Activated CD8-positive, alpha-beta memory T cell treated with anti-CD3 and anti-CD28 coated beads, Interleukin-2, amount 10 ng/mL, durations not matched to agents 7 days and 5 days (primary cell): ENCODE data around the gene PSMD1. TPM values are rescaled to one million over a fixed set of nuclear protein-coding genes. Genes with fewer than 3 reads are reported as not detected.
A peak's percentile ranks its signal among the peaks of the same experiment; 100 is the strongest.

Experiments
- ATAC-seq: fragments of 150-1000 bp; cut with Tn5 transposase; one replicate; pipeline ENCODE4 v1.10.0; 2021; ENCODE audit warnings: moderate library complexity
- CTCF ChIA-PET: fragments of 350-600 bp; sonication (Branson Sonifier 250); formaldehyde crosslinking; loops from one replicate; lab custom pipeline; 2021; ENCODE audit warnings: antibody characterized with exemption; lab: Charles Lee
- DNase-seq: peaks from one replicate; pipeline ENCODE4 v3.0.0-alpha.2; 2020
- H3K27ac Mint-ChIP-seq: one replicate; pipeline ENCODE4 v1.8.0; 2021; ENCODE audit warnings: mild to moderate bottlenecking, mixed read lengths
- H3K27me3 Mint-ChIP-seq: one replicate; pipeline ENCODE4 v1.8.0; 2021; ENCODE audit warnings: mixed read lengths
- H3K36me3 Mint-ChIP-seq: one replicate; pipeline ENCODE4 v1.8.0; 2021; ENCODE audit warnings: mild to moderate bottlenecking, mixed read lengths
- H3K4me1 Mint-ChIP-seq: one replicate; pipeline ENCODE4 v1.8.0; 2021; ENCODE audit warnings: mixed read lengths
- H3K4me3 Mint-ChIP-seq: one replicate; pipeline ENCODE4 v1.8.0; 2021; ENCODE audit warnings: mild to moderate bottlenecking, moderate library complexity, mixed read lengths
- H3K9me3 Mint-ChIP-seq: one replicate; pipeline ENCODE4 v1.8.0; 2022; ENCODE audit warnings: low read depth, mixed read lengths
- total RNA-seq, 2 experiments: library from RNA; stranded (reverse); gene quantifications; one replicate each; pipeline ENCODE4 v1.2.3, GENCODE V29; 2021

Gene PSMD1
- total RNA-seq: 100 to 1,000 TPM in 1 of 2 experiments, 10 to 100 TPM in 1; 89.1 to 128 TPM

DNA sequence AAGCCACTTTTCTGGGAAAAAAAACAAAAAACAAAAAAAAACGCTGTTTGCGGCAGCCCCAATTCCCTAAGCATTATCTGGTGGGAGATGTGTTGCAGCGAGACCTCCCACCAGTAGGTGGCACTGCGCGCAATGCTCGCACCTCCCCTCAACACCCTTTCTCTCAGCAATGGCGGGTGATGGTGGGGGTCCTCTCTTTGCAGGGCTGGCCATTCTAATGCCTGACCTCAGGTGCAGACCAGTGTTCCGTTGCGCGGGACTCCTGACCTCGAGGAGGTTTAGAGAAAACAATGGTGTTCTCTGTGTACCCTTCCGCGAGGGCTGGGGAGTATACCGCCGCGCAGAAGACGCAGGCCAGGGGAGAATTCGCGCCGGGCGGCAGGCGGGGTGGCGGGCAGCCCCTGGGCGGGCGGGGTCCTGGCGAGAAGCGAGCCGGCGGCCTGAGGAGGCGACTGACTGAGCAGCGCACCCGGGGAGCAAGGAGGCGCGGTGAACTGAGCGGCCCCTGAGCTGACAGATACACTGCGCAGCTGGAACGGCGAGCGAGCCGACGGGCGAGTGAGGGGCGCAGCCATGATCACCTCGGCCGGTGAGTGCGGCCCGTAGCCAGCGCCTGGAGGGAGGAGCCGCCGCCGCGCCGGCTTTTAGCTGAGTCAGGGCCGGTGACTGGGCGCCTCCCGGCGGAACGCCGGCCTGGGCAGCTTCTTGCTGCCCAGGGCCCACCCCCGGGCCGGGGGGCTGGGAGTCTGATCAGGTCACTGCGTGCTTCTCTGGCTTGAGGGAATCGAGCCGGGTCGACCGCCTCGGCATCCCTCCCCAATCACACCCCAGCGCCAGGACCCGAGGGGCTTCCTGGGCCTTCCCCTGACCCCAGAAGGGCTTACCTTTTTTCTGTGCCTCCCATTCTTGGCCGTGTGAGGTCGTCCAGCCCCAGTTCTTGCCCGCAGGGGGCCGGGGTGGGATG, at the start of gene PSMD1:
Gene PSMD1, plus strand, starts transcription at position 415 of the 964 bp plus-strand sequence. Its CDS starts 159 bp downstream, at position 574.
- Mint-ChIP-seq H3K4me1 (peaks cover 62% of the 10 kb centered on the region), H3K27me3 (peaks cover 8% of the 10 kb centered on the region), H3K9me3 (no peaks in the 10 kb centered on the region), H3K27ac (peak within 1 kb of the TSS; percentile 100), H3K36me3 (peaks cover 5% of the 10 kb centered on the region), H3K4me3 (peak within 1 kb of the TSS; percentile 86)
- CTCF ChIA-PET: interaction anchor here (0.9 to 1.7 kb wide), 7 partner anchors 12 to 408 kb away, joined by 3 to 13 read pairs (median 4); partner anchors contain the start of gene NCL
- peak; percentile 86 for ATAC-seq
- peak; percentile 95 for DNase-seq

DNA sequence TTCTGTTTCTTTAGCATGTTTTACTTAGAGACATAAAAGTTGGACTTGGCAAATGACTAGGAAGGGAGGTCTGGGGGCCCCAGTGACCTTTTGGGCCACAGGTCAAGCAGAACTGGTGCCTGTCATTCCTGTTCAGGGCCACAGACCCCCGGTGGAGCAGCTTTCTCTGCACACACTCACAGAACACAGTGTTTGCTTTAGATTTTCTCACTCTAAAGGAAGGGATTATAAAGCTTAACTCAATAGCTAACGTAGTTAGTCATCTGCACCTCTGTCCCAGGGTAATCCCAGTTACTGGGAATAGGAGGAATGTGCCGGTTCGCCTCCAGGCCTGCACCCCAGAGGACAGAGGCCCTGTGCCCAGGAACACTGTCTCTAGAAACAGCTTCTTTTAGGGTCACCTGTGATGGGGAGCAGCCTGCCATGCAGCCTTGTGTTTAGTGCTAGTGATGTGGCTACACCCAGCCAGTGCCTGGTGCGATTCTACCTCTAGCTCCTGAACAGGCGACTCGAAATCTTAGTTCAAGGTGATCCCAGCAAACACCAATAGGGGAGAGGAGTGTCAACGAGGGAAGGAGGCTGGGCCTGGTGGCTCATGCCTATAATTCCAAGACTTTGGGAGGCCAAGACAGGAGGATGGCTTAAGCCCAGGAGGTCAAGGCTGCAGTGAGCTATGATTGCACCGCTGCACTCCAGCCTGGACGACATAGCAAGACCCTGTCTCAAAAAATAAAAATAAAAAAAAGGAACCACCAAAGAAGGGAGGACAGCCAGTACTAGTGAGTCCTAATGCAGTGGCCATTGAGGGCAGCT, 49.2 kb upstream of the PSMD1 start:
- no peak for DNase-seq
- Mint-ChIP-seq H3K27ac (no peak overlapping the region), H3K4me3 (no peak overlapping the region), H3K27me3 (peaks cover 29% of the 10 kb centered on the region), H3K36me3 (peaks cover 6% of the 10 kb centered on the region), H3K9me3 (peaks cover 9% of the 10 kb centered on the region), H3K4me1 (no peaks in the 10 kb centered on the region)
- CTCF ChIA-PET: interaction anchor here (1.1 to 1.3 kb wide), 2 partner anchors 18 to 20 kb away, joined by 4 to 5 read pairs; no protein-coding TSS in a partner anchor
- ATAC-seq: no peak

GRCh38 chr2:231008131-231008530, 48.5 kb upstream of the PSMD1 start:
- H3K4me1 Mint-ChIP-seq: no peaks in the 10 kb centered on the region
- peaks cover 30% of the 10 kb centered on the region for H3K27me3 Mint-ChIP-seq
- H3K27ac Mint-ChIP-seq: no peak overlapping the region
- H3K4me3 Mint-ChIP-seq: no peak overlapping the region
- CTCF ChIA-PET: interaction anchor here (1.1 to 1.3 kb wide), 2 partner anchors 19 to 21 kb away, joined by 4 to 5 read pairs; no protein-coding TSS in a partner anchor
- ATAC-seq: no peak
- no peak for DNase-seq
- peaks cover 6% of the 10 kb centered on the region for H3K36me3 Mint-ChIP-seq
- H3K9me3 Mint-ChIP-seq: peaks cover 9% of the 10 kb centered on the region

DNA sequence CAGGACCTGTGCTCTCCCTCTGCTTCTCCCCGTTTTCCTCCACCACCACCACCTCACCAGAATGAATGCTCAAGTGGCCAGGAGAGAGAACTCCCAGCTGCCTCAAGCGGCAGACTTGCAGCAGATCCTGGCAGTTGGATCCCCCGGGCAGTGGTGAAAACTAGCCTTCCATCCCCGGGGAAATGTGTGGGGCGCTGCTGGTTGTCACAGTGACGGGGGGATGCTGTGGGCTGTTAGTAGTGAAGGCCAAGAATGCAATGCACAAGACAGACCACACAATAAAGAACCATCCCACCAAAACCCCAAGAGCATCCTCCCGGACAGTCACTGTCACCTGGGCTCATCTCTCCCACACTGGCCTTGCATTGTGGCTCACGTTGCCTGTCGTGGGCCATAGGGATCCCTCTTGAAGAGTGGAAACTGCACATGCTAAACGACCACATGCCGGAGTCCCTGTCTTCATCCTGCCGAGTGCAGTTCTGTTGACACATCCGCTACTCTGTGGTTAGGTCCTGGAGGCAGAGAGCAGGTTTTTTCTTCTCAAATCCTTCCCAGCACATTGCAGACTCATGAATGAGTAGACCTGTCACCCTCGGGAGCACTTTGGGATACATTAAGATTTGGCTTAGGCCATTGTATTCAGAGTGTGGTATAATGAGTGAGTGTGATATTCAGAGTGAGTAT, 47.3 kb upstream of the PSMD1 start:
- Mint-ChIP-seq H3K27me3 (peaks cover 31% of the 10 kb centered on the region), H3K4me3 (no peak overlapping the region)

GRCh38 chr2:231010201-231010730, 46.4 kb upstream of the PSMD1 start:
- CTCF ChIA-PET: interaction anchor here (0.7 kb wide), 1 partner anchor 127 kb away, joined by 5 read pairs; no protein-coding TSS in a partner anchor
- H3K4me3 Mint-ChIP-seq: no peak overlapping the region
- no peak for DNase-seq
- H3K27me3 Mint-ChIP-seq: peaks cover 37% of the 10 kb centered on the region
- H3K27ac Mint-ChIP-seq: no peak overlapping the region
- ATAC-seq: no peak
- H3K4me1 Mint-ChIP-seq: no peaks in the 10 kb centered on the region
- peaks cover 3% of the 10 kb centered on the region for H3K9me3 Mint-ChIP-seq
- H3K36me3 Mint-ChIP-seq: peaks cover 3% of the 10 kb centered on the region

More for the DNA sequence above, 47.3 kb upstream of the PSMD1 start:
- Mint-ChIP-seq H3K9me3 (peaks cover 9% of the 10 kb centered on the region), H3K27ac (no peak overlapping the region), H3K36me3 (peaks cover 6% of the 10 kb centered on the region), H3K4me1 (no peaks in the 10 kb centered on the region)
- no peak for ATAC-seq
- no peak for DNase-seq
- CTCF ChIA-PET: no interaction called here

GRCh38 chr2:231011526-231011925, 45.1 kb upstream of the PSMD1 start:
- no peak for DNase-seq
- Mint-ChIP-seq H3K27ac (no peak overlapping the region), H3K27me3 (peaks cover 37% of the 10 kb centered on the region), H3K4me3 (no peak overlapping the region), H3K9me3 (no peaks in the 10 kb centered on the region), H3K36me3 (no peaks in the 10 kb centered on the region), H3K4me1 (no peaks in the 10 kb centered on the region)
- CTCF ChIA-PET: no interaction called here
- no peak for ATAC-seq

GRCh38 chr2:231012463-231012862, 44.2 kb upstream of the PSMD1 start:
- no peak overlapping the region for H3K4me3 Mint-ChIP-seq
- CTCF ChIA-PET: no interaction called here
- no peaks in the 10 kb centered on the region for H3K4me1 Mint-ChIP-seq
- H3K27me3 Mint-ChIP-seq: peaks cover 45% of the 10 kb centered on the region
- no peak for DNase-seq
- ATAC-seq: no peak
- no peaks in the 10 kb centered on the region for H3K9me3 Mint-ChIP-seq
- no peaks in the 10 kb centered on the region for H3K36me3 Mint-ChIP-seq
- H3K27ac Mint-ChIP-seq: no peak overlapping the region

GRCh38 chr2:231013820-231014219, 42.8 kb upstream of the PSMD1 start:
- H3K9me3 Mint-ChIP-seq: no peaks in the 10 kb centered on the region
- no peak overlapping the region for H3K27ac Mint-ChIP-seq
- no peak overlapping the region for H3K4me3 Mint-ChIP-seq
- DNase-seq: no peak
- no peak for ATAC-seq
- CTCF ChIA-PET: interaction anchor here (0.6 to 1.2 kb wide), 2 partner anchors 26 to 164 kb away, joined by 3 read pairs; no protein-coding TSS in a partner anchor
- H3K36me3 Mint-ChIP-seq: no peaks in the 10 kb centered on the region
- H3K4me1 Mint-ChIP-seq: no peaks in the 10 kb centered on the region
- H3K27me3 Mint-ChIP-seq: peaks cover 49% of the 10 kb centered on the region

- ATAC-seq (no peak), DNase-seq (no peak)
- H3K4me3 Mint-ChIP-seq: no peak overlapping the region
- no peak overlapping the region for H3K27ac Mint-ChIP-seq
- CTCF ChIA-PET: interaction anchor here (1.4 kb wide), 1 partner anchor 28 kb away, joined by 6 read pairs; no protein-coding TSS in a partner anchor
- H3K9me3 Mint-ChIP-seq: no peaks in the 10 kb centered on the region
- no peaks in the 10 kb centered on the region for H3K36me3 Mint-ChIP-seq
- H3K27me3 Mint-ChIP-seq: peaks cover 47% of the 10 kb centered on the region
- H3K4me1 Mint-ChIP-seq: no peaks in the 10 kb centered on the region
These were observed 41.2 kb upstream of the PSMD1 start for GRCh38 chr2:231015478-231015877.

DNA sequence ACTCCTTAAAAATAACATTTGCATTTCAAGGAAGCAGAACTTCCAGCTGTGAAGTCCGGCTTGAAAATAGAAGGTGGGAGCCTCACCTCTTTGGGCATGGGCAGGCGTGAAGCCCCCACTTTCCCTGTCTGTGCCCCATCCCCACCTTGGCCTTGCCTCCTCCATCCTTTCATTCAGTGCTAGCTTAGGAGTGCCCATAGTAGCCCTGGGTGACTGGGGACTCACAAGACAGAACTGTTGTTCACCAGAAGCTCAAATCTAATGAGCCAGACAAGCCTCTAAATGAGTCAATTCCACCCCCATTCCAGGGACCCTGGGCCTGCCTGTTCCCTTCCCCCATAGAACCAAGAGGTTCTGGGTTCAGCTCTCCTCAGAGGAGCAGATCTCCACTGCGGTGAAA, 40.7 kb upstream of the PSMD1 start:
- no peak overlapping the region for H3K4me3 Mint-ChIP-seq
- H3K4me1 Mint-ChIP-seq: no peaks in the 10 kb centered on the region
- ATAC-seq (no peak), DNase-seq (no peak)
- H3K27me3 Mint-ChIP-seq: peaks cover 50% of the 10 kb centered on the region
- H3K27ac Mint-ChIP-seq: no peak overlapping the region
- CTCF ChIA-PET: interaction anchor here (1.3 to 1.4 kb wide), 2 partner anchors 10 to 29 kb away, joined by 3 to 6 read pairs; no protein-coding TSS in a partner anchor
- no peaks in the 10 kb centered on the region for H3K36me3 Mint-ChIP-seq
- H3K9me3 Mint-ChIP-seq: no peaks in the 10 kb centered on the region

DNA sequence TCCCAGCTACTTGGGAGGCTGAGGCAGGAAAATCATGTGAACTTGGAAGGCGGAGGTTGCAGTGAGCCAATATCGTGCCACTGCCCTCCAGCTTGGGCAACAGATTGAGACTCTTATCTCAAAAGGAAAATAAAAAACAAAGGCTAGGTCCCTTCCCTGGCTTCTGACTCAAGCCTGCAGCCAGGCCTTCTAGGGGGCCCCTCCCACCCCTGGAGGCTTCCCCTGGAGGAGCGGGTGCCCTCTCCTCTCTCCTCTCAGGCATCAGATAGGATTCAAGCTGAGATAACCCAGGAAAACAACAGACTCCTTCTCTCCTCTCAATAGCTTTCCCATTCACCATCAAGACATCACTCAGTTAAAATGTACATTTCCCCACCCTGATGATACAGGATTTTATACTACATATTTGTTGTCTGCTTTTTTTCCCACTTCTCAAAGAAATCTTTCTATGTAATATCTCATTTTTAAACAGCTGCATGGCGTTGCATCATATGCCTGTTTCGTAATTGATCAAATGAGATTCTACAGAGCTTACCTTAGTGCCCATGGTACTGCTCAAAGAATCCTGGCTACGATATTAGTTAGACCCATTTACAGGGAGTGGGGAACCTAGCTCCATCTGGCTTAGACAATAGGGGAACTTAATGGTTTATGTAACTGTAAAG, 40.0 kb upstream of the PSMD1 start:
- Mint-ChIP-seq H3K4me3 (no peak overlapping the region), H3K27ac (no peak overlapping the region), H3K4me1 (no peaks in the 10 kb centered on the region), H3K9me3 (no peaks in the 10 kb centered on the region), H3K36me3 (no peaks in the 10 kb centered on the region), H3K27me3 (peaks cover 52% of the 10 kb centered on the region)
- CTCF ChIA-PET: interaction anchor here (0.9 to 1.4 kb wide), 5 partner anchors 9 to 92 kb away, joined by 3 to 6 read pairs (median 4); partner anchors contain the start of gene GPR55
- ATAC-seq (no peak), DNase-seq (no peak)

DNA sequence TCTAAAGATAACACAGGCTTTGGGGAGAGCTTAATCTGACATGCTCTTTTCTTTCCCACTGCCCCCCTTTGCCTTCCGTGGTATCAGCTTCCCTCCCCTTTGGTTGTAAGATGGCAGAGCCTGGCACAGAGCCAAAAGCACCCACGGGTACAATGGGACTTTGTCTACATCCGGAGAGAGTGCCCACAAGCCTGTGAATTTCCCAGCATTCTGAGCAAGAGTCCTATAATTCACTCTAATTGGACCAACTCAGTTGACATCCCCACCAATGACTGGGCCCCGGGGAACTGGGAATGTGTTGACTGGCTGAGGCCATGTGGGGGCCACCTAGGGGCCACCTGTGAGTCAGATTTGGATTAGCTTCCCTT, 39.5 kb upstream of the PSMD1 start:
- DNase-seq: no peak
- no peak for ATAC-seq
- peaks cover 50% of the 10 kb centered on the region for H3K27me3 Mint-ChIP-seq
- H3K4me3 Mint-ChIP-seq: no peak overlapping the region
- H3K9me3 Mint-ChIP-seq: no peaks in the 10 kb centered on the region
- CTCF ChIA-PET: interaction anchor here (0.9 to 1.3 kb wide), 5 partner anchors 8 to 93 kb away, joined by 3 to 5 read pairs (median 3); partner anchors contain the start of gene GPR55
- no peak overlapping the region for H3K27ac Mint-ChIP-seq
- H3K4me1 Mint-ChIP-seq: no peaks in the 10 kb centered on the region
- no peaks in the 10 kb centered on the region for H3K36me3 Mint-ChIP-seq
